Measurements from ENCODE around the gene BOLA1.
"Not testable (repeated sequence)": the region's sequence is repeated elsewhere in the genome, so short reads cannot be mapped to it uniquely, and the experiment has no call there.

BOLA1 gene, protein sequence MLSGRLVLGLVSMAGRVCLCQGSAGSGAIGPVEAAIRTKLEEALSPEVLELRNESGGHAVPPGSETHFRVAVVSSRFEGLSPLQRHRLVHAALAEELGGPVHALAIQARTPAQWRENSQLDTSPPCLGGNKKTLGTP

DNA sequence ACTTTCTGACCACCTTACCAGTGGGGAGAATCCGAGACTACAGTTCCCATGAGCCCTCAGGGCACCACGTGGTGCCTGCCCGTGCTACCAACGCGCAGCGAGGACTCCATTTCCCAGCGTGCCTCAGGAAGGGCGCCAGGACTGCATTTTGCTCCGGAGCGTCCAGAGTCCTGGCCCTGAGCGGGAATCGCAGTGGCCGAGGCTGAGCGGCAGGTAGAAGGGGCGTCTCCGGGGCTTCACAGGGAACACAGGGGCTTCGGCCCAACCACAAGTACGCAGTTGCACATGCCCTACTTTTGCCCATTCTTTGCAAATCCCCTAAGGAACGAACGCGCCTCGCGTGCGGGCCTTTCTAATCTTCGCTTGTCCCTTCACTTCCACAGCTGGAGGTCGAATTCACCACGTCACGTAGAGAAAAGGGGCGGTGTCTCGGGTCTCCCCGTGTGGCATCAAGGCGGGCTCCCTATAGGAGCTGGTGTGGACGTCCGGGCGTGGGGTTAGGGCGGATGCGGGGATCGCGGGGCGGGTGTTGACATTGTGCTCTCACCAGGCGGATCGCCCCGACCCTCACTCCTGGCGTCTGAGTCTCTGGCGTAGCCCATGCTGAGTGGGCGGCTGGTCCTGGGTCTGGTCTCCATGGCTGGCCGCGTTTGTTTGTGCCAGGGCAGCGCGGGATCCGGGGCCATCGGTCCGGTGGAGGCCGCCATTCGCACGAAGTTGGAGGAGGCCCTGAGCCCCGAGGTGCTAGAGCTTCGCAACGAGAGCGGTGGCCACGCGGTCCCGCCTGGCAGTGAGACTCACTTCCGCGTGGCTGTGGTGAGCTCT is at the start of gene BOLA1:
BOLA1 (plus strand) TSS at position 109 of the 825 bp plus-strand sequence; CDS start at position 601, 492 bp downstream.
- peak within 1 kb of the TSS; percentile 55 for H3K4me3 ChIP-seq (ENCODE audit: low read depth, low read length)
- DNase-seq (ENCODE audit: low read depth, low spot score) = peak; percentile 92
- in situ Hi-C loops (cut with HindIII; ENCODE audit: low sequenced_read_pairs) = no loop called here
- TF ChIP-seq, protein P1, sequence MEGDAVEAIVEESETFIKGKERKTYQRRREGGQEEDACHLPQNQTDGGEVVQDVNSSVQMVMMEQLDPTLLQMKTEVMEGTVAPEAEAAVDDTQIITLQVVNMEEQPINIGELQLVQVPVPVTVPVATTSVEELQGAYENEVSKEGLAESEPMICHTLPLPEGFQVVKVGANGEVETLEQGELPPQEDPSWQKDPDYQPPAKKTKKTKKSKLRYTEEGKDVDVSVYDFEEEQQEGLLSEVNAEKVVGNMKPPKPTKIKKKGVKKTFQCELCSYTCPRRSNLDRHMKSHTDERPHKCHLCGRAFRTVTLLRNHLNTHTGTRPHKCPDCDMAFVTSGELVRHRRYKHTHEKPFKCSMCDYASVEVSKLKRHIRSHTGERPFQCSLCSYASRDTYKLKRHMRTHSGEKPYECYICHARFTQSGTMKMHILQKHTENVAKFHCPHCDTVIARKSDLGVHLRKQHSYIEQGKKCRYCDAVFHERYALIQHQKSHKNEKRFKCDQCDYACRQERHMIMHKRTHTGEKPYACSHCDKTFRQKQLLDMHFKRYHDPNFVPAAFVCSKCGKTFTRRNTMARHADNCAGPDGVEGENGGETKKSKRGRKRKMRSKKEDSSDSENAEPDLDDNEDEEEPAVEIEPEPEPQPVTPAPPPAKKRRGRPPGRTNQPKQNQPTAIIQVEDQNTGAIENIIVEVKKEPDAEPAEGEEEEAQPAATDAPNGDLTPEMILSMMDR (IDR thresholded peaks at IDR 0.05; ENCODE audit: low read depth, low read length) = no peak

DNA sequence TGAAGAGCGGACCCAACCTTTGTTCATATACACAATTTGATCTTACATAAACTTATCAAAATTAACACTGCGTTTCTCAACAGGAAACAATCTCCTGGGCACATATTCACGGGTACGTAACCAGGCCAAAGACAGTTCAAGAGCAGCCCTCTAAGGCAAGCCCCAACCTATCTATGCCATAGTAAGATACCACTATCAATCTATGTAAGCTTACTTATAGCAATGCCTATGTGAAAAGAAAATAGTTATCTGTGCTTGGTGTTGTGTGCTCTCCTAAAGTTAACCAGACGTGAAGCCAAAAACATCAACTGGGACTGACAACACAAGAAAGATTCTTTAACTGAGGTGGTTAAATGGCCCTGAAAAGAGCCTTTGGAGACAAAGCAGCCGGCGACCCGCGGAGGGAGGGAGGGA is 49.4 kb upstream of the BOLA1 start:
- H3K4me3 ChIP-seq (ENCODE audit: low read depth, low read length) = peak overlapping the region; percentile 65
- TF ChIP-seq, protein P1 (IDR thresholded peaks at IDR 0.05; ENCODE audit: low read depth, low read length) = no peak
- in situ Hi-C loops (cut with HindIII; ENCODE audit: low sequenced_read_pairs) = no loop called here
- peak; percentile 20 for DNase-seq (ENCODE audit: low read depth, low spot score)

DNA sequence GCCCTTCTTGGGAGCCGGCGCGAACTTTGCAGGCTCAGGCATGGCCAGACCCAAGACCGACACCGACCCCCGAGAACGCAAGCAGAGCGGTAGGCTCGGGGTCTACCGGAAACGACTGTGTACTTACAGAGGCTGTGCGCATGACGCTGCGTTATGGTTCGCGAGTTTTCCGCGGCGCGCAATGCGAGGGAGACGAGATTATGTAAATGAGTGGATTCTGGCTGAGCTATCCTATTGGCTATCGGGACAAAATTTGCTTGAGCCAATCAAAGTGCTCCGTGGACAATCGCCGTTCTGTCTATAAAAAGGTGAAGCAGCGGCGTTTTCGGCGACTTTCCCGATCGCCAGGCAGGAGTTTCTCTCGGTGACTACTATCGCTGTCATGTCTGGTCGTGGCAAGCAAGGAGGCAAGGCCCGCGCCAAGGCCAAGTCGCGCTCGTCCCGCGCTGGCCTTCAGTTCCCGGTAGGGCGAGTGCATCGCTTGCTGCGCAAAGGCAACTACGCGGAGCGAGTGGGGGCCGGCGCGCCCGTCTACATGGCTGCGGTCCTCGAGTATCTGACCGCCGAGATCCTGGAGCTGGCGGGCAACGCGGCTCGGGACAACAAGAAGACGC is 48.5 kb upstream of the BOLA1 start:
- H3K4me3 ChIP-seq (ENCODE audit: low read depth, low read length); DNase-seq (ENCODE audit: low read depth, low spot score); in situ Hi-C loops (cut with HindIII; ENCODE audit: low sequenced_read_pairs): not testable (repeated sequence)

DNA sequence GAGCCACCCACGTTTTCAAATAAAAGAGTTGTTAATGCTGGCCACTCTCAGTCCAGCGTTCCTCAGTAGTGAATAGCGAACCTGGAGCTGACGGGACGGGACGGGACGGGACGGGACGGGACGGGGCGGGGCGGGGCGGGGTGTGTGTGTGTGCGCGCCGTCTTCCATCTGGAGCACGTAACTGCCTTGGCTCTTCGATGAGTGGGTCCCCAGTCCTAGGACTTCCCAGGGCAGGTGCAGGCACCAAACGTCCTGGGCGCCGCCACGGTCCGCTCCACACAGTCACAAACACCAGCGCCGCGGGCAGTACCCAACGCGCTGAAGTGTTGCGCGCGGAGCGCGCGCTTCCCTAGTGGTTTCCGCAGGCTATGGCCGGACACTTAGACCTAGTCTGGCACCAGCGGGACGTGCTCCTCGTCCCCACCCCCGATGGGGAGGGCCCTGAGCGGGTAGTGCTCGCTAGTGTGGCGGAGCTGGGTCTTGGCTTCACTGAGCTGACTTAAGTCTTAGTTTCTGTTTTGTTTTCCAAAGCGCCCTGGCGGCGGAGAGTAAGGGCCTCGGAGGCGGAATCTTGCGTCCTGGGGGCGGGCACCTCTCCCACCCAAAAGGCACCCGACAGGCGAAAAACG is 47.7 kb upstream of the BOLA1 start:
- in situ Hi-C loops (cut with HindIII; ENCODE audit: low sequenced_read_pairs); DNase-seq (ENCODE audit: low read depth, low spot score); H3K4me3 ChIP-seq (ENCODE audit: low read depth, low read length): not testable (repeated sequence)

DNA sequence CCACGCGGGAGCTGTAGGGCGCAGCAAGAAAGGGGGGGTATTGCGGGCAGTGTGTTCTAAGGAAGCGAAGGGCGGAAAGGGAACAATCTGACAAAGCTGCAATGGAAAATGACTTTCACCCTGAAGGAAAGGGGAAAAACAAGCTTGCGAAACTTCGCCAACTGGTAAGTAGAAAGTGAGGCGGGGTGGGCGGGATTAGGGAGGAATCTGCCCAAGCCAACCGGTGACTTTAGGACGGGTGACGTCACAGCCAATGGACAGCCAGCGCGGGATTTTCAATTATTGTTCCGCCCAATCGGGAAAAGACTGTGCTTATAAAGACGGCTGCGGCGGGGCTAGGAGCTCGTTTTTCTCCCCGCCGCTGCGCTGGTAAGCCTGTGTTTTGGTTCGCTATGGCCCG is 47.1 kb upstream of the BOLA1 start:
- DNase-seq (ENCODE audit: low read depth, low spot score); H3K4me3 ChIP-seq (ENCODE audit: low read depth, low read length); in situ Hi-C loops (cut with HindIII; ENCODE audit: low sequenced_read_pairs): not testable (repeated sequence)

DNA sequence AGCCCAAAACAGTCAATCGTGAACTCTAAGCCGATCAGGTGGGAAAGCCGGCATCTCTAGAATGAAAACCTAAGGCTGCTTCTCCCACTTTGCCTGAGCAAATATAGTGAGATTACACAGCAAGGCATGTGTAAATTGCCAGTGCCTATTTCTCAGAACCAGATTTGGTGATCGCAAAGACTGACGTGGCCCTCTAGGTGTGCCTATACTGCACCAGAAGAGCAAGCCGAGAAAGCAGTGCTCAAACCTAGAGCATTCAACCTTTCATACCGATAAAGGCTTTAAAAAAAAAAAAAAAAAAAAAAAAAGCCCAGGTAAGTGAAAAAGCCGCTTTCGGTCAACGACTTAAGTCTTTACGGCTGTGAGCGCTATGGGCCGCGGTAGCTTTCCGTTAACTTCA is 39.1 kb upstream of the BOLA1 start:
- DNase-seq (ENCODE audit: low read depth, low spot score); in situ Hi-C loops (cut with HindIII; ENCODE audit: low sequenced_read_pairs): not testable (repeated sequence)

DNA sequence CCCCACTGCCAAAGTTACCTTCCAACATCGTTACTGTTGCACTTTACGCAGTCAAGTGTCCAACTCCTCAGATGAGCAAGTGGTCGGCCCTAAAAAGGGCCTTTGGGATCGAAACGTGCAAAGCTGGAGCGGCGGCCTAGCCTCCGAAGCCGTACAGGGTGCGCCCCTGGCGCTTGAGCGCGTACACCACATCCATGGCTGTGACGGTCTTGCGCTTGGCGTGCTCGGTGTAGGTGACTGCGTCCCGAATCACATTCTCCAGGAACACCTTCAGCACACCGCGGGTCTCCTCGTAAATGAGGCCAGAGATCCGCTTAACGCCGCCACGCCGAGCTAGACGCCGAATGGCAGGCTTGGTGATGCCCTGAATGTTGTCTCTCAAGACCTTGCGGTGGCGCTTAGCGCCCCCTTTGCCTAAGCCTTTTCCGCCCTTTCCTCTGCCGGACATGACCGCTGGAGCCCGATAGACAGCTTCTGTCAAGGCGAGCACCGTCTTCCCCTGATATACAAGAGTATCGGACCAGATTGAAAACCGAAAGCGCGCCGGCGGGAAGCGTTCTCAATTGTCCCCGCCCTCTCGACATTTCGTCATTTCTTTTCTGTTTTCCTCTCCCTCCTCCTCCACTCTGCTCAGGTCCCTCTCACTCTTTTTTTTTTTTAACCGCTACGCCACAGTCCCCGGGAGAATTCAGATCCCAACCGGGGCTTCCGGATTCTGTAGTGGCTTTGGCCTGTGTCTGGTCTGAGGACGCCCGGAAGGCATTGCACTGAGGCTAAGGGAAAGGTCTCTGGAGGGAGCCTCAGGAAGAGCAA is 38.5 kb upstream of the BOLA1 start:
- in situ Hi-C loops (cut with HindIII; ENCODE audit: low sequenced_read_pairs); DNase-seq (ENCODE audit: low read depth, low spot score); H3K4me3 ChIP-seq (ENCODE audit: low read depth, low read length): not testable (repeated sequence)

More for the DNA sequence above, 39.1 kb upstream of the BOLA1 start:
- H3K4me3 ChIP-seq (ENCODE audit: low read depth, low read length) = not testable (repeated sequence)

DNA sequence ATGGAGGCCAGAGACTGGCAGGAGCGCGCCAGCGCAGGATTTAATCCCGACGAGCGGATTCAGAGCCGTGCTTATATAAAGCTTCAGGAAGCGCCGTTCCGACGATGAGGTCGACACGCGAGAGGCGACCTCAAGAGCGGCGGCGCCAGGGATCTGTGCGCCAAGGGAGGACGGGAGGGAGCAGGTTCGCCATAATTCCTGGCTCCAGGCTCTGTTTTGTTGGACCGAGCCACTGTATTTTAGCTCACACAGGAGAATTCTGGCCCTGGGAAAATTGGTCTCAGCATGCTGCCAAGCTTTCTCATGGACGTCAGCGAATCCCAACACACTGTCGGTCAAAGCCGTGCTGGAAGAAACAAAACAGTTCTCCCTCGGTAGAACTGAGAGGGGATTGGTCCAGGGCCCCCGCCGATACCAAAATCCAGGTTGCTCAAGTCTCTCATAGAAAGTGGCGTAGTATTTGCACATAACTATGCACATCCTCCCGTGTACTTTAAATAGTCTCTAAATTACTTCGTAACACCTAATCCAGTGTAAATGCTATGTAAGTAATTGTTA is 37.8 kb upstream of the BOLA1 start:
- in situ Hi-C loops (cut with HindIII; ENCODE audit: low sequenced_read_pairs); H3K4me3 ChIP-seq (ENCODE audit: low read depth, low read length); DNase-seq (ENCODE audit: low read depth, low spot score): not testable (repeated sequence)

DNA sequence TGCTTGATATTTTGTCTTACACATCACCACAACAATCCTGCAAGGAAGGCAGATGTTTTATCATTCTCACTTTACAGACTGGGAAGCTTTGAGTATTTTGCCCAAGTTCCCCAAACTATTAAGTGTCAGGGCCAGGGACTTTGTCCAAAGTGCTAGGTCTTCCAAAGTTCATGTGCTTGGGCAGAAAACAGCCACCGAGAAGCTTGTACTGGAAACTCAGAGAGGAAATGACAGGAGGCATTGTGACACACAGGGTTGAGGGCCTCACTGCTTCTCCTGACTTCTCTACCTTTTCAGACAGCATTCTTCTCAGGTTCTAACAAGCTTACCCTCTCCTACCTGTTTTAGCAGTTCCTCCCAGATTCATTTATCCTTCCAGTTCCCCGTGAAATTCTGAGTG is 32.5 kb upstream of the BOLA1 start:
- in situ Hi-C loops (cut with HindIII; ENCODE audit: low sequenced_read_pairs); H3K4me3 ChIP-seq (ENCODE audit: low read depth, low read length); DNase-seq (ENCODE audit: low read depth, low spot score): not testable (repeated sequence)

DNA sequence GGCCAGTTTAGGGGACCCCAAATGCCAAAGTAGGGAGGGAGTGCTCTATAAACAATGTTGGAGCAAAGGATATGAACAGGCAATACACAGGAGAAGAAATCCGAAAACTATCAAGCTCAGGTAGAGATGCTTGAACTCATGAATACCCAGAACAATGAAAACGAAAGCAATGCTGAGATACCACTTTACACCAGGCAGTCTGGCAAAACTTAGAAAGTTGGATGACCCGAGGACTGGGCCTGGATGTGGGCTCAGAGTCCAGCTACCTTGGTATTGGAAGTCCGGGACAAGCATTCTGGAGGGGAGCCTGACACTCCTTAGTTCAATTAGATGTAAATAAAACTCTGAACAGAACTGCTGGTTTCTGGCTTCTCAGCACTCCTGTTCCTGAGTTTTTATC is 26.3 kb upstream of the BOLA1 start:
- H3K4me3 ChIP-seq (ENCODE audit: low read depth, low read length); in situ Hi-C loops (cut with HindIII; ENCODE audit: low sequenced_read_pairs); DNase-seq (ENCODE audit: low read depth, low spot score): not testable (repeated sequence)
